ELF-1 (cell line): Measurements from ENCODE around the gene MRPL20.
"Not testable (repeated sequence)": the region's sequence is repeated elsewhere in the genome, so short reads cannot be mapped to it uniquely, and the experiment has no call there.

ENCODE experiments used
- DNase-seq: peaks from one replicate; pipeline ENCODE4 v3.0.0-alpha.2; 2016; ENCODE audit warnings: low read depth, low spot score

Gene MRPL20

GRCh38 chr1:1426496-1427105 lies 19.5 kb upstream of the MRPL20 start:
- peak; percentile 16 for DNase-seq

GRCh38 chr1:1425753-1426495 lies 18.8 kb upstream of the MRPL20 start:
- DNase-seq, result no peak

GRCh38 chr1:1425426-1425752 lies 18.3 kb upstream of the MRPL20 start:
- DNase-seq, result no peak

DNA sequence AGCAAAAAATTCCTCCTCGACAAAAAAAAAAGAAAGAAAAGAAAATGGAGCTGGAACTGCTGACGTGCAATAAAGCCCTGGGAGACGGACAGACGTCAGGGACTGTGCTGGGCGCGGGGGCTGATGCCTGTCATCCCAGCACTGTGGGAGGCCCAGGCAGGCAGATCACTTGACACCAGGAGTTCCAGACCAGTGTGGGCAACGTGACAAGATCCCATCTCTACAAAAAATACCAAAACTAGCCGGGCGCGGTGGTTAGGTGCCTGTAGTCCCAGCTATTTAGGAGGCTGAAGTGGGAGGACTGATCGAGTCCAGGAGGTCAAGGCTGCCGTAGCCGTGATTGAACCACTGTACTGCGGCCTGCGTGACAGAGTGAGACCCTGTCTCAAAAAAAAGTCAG lies 17.6 kb upstream of the MRPL20 start:
- DNase-seq, result no peak

- no peak for DNase-seq
These were observed 16.1 kb upstream of the MRPL20 start for GRCh38 chr1:1423245-1423597.

DNA sequence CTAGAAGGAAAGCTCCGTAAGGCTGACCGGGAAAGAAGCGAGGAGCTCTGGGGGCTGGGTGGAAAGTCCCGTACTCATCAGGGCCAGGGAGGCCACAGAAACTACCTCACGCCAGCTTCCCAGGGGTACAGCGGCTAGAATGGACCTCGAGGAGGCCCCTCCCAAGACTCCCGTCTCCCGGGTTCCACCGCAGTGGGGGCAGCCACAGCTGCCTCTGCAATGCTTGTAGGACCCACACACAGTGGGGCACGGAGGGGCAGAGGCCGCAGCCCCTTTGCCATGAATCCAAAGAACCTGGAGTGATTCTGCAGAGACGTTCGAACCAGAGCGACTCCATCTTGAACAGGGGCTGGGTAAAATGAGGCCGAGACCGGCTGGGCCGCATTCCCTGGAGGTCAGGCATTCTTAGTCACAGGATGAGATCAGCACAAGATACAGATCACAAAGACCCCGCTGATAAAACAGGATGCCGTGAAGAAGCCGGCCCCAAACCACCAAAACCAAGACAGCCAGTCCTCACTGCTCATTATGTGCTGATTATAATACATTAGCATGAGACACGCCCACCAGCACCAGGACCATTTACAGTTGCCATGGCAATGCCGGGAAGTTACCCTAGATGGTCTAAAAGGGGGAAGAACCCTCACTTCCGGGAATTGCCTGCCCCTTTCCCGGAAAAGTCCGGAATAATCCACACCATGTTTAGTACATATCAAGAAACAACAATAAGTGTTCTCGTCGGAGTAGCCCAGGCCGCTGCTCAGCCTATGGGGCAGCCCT lies 15.6 kb upstream of the MRPL20 start:
- peak; percentile 93 for DNase-seq

GRCh38 chr1:1421907-1422464 lies 14.9 kb upstream of the MRPL20 start:
- DNase-seq, result no peak

DNA sequence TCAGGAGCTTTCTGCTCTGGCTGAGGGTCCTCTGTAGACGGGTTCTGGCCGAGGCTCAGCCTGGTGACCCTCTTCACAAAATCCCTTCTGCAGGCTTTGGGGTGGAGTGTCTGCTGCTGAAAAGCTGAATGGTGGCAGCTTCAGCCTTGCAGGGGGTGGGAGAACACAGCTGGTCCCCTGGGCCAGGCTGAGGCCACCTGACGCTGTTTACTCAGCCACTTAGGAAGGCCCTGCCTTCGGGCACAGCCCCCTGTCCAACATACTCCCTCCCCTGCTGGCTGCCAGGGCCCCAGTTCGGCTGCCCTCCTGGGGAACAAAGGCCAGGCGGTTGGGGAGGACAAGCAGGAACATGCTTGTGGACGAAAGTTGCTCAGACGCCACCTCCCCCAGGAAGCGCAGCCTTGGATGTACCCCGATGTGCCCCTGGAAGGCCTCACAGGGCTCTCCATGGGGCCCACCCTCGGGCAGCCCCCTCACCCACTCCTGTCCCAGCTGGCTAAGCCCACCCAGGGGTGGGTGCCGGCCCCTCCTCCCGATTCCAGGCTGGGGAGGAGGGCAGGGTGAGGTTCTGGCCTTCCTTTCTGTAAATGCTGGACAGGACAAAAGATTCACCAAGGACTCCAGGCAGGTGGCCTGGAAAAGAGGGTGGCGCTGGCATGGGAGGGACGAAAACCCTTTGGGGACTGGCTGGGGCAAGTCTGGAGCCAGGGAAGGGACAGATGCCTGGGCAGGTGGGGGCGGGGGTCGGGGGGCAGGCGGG lies 14.2 kb upstream of the MRPL20 start, which contains the start of gene ANKRD65:
TSS of gene ANKRD65 (minus strand) at position 130 of the 760 bp plus-strand sequence. CDS start 271 bp downstream, outside the sequence.
- DNase-seq, result no peak

DNA sequence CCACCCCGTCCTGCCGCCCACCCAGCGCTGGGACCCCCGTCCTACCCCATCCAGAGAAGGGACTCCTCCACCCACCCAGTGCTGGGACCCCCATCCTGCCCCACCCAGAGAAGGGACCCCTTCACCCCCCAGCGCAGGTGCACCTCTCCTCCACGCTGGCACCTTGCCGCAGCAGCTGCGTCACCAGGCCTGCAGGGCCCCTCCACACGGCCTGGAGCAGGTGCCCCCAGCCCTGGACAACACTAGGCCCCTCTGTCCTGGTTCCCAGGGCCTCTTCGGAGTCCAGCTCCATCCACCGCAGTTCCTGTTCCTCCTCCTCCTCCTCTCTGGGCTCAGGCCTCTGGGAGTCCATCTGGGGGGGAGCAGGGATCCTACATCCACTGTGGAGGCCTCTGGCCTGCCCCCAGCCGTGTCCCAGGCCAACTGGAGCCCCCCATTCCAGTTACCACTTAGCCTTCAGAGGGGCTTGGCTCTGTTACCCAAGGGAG lies 13.6 kb upstream of the MRPL20 start:
- DNase-seq, result no peak

GRCh38 chr1:1419813-1420653 lies 12.9 kb upstream of the MRPL20 start:
- no peak for DNase-seq

GRCh38 chr1:1419363-1419812 lies 12.3 kb upstream of the MRPL20 start:
- no peak for DNase-seq

GRCh38 chr1:1418464-1419362 lies 11.6 kb upstream of the MRPL20 start:
- DNase-seq, result no peak

GRCh38 chr1:1417825-1418463 lies 10.9 kb upstream of the MRPL20 start:
- DNase-seq, result not testable (repeated sequence)

DNA sequence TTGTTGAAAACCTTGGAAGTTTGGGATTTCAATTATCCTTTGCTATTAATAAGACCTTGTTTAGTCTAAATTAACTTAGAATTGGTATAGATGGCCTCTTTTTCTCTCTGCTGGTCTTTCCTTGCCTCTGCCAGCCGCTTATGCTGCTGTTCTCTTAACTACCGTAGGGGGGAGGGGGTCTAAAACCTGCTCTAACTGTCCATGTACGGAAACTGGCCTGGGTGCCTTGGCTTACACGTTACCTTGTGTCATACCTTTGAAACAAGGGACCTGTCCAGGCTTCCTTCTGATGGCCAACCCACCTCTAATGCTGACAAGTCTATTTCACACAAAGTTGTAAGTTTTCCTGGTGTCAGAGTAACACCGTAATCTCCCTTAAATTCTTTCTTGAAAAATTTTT lies 10.3 kb upstream of the MRPL20 start:
- not testable (repeated sequence) for DNase-seq

DNA sequence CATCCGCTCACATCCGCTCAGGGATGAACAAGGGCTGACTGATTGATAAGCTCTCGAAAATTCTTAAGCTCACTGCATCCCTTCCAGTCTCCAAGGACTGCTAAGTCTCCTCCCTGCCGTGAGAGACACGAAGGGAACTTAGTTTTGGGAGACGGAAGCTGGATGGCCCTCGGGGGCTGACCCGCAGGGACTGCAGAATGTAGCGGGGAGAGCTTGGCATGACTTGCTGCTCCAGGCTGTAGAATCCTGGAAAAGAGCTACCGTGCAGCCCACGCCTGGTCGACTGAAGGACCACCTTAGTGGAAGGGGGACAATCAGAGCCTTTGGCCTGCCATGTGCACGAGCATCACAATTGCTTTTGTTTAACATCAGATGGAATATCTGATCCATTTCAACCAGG lies 8.7 kb upstream of the MRPL20 start:
- DNase-seq, result peak; percentile 50

DNA sequence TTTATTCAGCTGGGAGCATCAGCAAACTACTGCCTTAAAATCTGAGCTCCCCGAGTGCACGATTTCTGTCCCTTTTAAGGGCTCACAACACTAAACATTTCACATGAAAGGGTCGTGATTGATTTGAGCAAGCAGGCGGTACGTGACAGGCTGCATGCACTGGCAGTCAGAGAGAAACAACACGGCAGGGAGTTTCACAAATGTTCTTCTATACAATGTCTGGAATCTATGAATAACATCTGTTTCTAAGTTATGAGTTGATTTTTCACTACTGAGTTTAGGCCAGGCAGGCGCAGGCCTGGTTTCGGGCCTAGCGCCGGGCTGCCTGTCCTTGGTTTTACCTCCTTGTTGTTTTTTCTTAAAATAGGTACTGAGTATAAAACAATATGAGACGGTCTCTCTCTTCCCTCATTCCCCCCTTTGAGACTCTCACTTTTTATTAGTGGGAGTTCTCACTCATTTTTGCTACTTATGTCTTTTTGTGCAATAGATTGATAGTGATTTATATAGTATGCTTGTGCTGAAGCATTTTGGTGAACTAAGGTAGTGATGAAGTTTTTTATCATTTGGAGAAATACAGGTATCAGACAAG lies 5.3 kb upstream of the MRPL20 start:
- not testable (repeated sequence) for DNase-seq

DNA sequence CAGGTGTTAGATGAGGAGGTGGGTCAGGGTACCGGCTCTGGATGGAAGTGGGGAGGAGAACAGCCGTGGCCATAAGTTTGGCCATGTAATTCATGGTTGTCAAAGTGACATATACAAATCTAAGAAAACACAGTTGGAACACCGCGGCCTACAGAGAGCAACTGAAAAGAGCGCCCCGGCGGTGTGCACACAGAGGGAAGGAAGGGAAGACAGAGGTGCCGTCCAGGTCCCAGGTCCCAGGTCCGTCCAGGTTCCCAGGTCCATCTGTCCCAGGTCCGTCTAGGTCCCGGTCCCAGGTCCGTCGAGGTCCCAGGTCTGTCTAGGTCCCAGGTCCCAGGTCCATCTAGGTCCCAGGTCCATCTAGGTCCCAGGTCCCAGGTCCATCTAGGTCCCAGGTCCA lies 4.5 kb upstream of the MRPL20 start:
- no peak for DNase-seq

- not testable (repeated sequence) for DNase-seq
These were observed 3.1 kb upstream of the MRPL20 start for GRCh38 chr1:1410238-1410637.
